Measurements from ENCODE around the gene FAM174C.

DNA sequence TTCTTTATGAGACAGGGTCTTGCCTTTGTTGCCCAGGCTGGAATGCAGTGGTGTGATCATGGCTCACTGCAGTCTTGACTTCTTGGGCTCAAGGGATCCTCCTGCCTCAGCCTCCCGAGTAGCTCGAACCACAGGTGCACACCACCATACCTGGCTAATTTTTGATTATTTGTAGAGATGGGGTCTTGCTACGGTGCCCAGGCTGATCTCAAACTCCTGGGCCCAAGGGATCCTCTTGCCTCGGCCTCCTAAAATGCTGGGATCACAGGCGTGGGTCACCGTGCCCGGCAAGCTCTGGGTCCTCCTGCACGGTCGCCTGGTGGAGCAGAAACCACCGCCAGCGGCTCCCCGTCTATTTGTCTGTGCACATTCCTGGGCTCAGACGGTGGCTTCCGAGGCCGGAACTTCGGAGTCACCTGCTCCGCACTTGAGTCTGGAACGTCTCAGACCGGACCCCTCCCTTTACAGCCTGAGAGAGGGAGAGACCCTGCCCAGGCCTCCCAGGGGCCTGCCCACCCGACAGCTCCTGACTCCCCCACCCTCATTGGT lies 32.5 kb downstream of the FAM174C start:
- TF ChIP-seq, protein P1, sequence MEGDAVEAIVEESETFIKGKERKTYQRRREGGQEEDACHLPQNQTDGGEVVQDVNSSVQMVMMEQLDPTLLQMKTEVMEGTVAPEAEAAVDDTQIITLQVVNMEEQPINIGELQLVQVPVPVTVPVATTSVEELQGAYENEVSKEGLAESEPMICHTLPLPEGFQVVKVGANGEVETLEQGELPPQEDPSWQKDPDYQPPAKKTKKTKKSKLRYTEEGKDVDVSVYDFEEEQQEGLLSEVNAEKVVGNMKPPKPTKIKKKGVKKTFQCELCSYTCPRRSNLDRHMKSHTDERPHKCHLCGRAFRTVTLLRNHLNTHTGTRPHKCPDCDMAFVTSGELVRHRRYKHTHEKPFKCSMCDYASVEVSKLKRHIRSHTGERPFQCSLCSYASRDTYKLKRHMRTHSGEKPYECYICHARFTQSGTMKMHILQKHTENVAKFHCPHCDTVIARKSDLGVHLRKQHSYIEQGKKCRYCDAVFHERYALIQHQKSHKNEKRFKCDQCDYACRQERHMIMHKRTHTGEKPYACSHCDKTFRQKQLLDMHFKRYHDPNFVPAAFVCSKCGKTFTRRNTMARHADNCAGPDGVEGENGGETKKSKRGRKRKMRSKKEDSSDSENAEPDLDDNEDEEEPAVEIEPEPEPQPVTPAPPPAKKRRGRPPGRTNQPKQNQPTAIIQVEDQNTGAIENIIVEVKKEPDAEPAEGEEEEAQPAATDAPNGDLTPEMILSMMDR (IDR thresholded peaks at IDR 0.05; ENCODE audit: low read length): no peak
- no peak for TF ChIP-seq EZH2 (IDR thresholded peaks at IDR 0.05; ENCODE audit: borderline replicate concordance, low read length)

Measured in OCI-LY1 (cell line).